Gastroesophageal sphincter (tissue), 4 donors: ENCODE results near the gene PLCH1. TPM values are rescaled to one million over a fixed set of nuclear protein-coding genes. Genes with fewer than 3 reads are reported as not detected.

Experiments used
- ATAC-seq: fragments of 150-250 bp; one replicate; pipeline ENCODE4 v1.9.1; 2016; ENCODE audit warnings: mild to moderate bottlenecking, moderate library complexity
- H3K27ac ChIP-seq, 4 donors: fragments of 200-600 bp; sonication (generic) in 3 of 4; 1 replicate in 3 of 4; 2 replicates in 1 of 4; pipeline ENCODE4 v1.5.1; 2016 to 2019
- H3K27me3 ChIP-seq: fragments of 200-600 bp; sonication (generic); one replicate; pipeline ENCODE4 v1.5.1; 2019
- H3K36me3 ChIP-seq, 2 donors: fragments of 200-600 bp; sonication (generic); one replicate each; pipeline ENCODE4 v1.5.1; 2019; ENCODE audit warnings: control low read depth in 1 of 2
- H3K4me1 ChIP-seq, 3 donors: fragments of 200-600 bp; sonication (generic); 1 replicate in 2 of 3; 2 replicates in 1 of 3; pipeline ENCODE4 v1.5.1; 2016 to 2019; ENCODE audit warnings: control low read depth in 2 of 3
- H3K4me3 ChIP-seq, 2 donors: fragments of 200-600 bp; sonication (generic); one replicate each; pipeline ENCODE4 v1.5.1; 2019; ENCODE audit warnings: mild to moderate bottlenecking in 1 of 2, moderate library complexity in 1 of 2
- H3K9me3 ChIP-seq, 3 donors: fragments of 200-600 bp; sonication (generic); one replicate each; pipeline ENCODE4 v1.5.1; 2017 to 2019; ENCODE audit warnings: control low read depth in 2 of 3
- EP300 ChIP-seq: sonication (generic); formaldehyde crosslinking; IDR thresholded peaks from one replicate; pipeline ENCODE4 v1.6.1; 2017; ENCODE audit warnings: antibody characterized with exemption, mild to moderate bottlenecking
- POLR2A ChIP-seq, 2 donors: fragments of 450-650 bp; IDR thresholded peaks; one replicate each; pipeline ENCODE4 v1.6.1; 2017; ENCODE audit warnings: antibody characterized with exemption in 2 of 2, mild to moderate bottlenecking in 2 of 2, moderate library complexity in 1 of 2
- POLR2AphosphoS5 ChIP-seq: sonication (generic); formaldehyde crosslinking; IDR thresholded peaks from one replicate; pipeline ENCODE4 v1.6.1; 2017; ENCODE audit warnings: antibody characterized with exemption
- whole genome bisulfite sequencing, 2 donors: methylation state at CpG; one replicate each; pipeline ENCODE4 v1.1.5; 2018; ENCODE audit warnings: low coverage in 1 of 2; 5-methylcytosine and 5-hydroxymethylcytosine counted together
- total RNA-seq, 4 donors: library from RNA; depleted of rRNA; stranded (reverse); fragments of >200 nt; gene quantifications; one replicate each; pipeline ENCODE4 v1.1.0, GENCODE V29; 2016
- TF ChIP-seq, protein P1 (sequence below), 4 experiments: fragments of 200-600 bp in 2 of 4; fragments of 450-650 bp in 2 of 4; sonication (generic) in 1 of 4; IDR thresholded peaks; one replicate each; pipeline ENCODE4 v1.5.1; 2017 to 2019; ENCODE audit warnings: antibody characterized with exemption in 4 of 4, mild to moderate bottlenecking in 2 of 4, moderate library complexity in 2 of 4

Gene PLCH1
- total RNA-seq, 4 donors from 2014 or later, result 0.16 to 0.40 (median 0.35) TPM

DNA sequence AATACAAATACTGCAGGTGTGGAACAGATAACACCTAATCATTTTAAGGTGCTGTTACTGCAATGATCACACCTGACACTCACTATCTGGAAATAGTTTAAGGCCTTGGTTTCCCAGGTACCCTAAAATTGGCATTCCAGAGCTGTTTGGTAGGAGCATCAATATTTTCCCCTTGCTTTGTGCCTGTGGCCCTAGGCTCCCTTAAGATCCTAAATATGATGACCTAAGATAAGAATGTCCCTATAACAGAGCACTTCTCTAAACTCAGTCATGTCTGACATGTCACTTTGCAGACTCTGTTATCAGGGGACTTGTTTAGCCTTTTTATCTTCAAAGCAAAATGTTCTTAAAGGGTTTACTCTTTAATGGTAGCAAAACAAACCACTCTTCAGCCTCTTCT is 335.5 kb downstream of the PLCH1 start:
- no peak overlapping the region for H3K4me3 ChIP-seq
- no peak for ATAC-seq
- no peak overlapping the region for H3K27ac ChIP-seq
- TF ChIP-seq POLR2A (IDR thresholded peaks at IDR 0.05) (no peak), EP300 (no peak), POLR2AphosphoS5 (no peak)
- TF ChIP-seq, protein P1, sequence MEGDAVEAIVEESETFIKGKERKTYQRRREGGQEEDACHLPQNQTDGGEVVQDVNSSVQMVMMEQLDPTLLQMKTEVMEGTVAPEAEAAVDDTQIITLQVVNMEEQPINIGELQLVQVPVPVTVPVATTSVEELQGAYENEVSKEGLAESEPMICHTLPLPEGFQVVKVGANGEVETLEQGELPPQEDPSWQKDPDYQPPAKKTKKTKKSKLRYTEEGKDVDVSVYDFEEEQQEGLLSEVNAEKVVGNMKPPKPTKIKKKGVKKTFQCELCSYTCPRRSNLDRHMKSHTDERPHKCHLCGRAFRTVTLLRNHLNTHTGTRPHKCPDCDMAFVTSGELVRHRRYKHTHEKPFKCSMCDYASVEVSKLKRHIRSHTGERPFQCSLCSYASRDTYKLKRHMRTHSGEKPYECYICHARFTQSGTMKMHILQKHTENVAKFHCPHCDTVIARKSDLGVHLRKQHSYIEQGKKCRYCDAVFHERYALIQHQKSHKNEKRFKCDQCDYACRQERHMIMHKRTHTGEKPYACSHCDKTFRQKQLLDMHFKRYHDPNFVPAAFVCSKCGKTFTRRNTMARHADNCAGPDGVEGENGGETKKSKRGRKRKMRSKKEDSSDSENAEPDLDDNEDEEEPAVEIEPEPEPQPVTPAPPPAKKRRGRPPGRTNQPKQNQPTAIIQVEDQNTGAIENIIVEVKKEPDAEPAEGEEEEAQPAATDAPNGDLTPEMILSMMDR (IDR thresholded peaks at IDR 0.05), result no peak
- no peaks in the 10 kb centered on the region for H3K36me3 ChIP-seq
- H3K4me1 ChIP-seq, result no peaks in the 10 kb centered on the region
- H3K27me3 ChIP-seq, result no peaks in the 10 kb centered on the region
- H3K9me3 ChIP-seq, result no peaks in the 10 kb centered on the region

DNA sequence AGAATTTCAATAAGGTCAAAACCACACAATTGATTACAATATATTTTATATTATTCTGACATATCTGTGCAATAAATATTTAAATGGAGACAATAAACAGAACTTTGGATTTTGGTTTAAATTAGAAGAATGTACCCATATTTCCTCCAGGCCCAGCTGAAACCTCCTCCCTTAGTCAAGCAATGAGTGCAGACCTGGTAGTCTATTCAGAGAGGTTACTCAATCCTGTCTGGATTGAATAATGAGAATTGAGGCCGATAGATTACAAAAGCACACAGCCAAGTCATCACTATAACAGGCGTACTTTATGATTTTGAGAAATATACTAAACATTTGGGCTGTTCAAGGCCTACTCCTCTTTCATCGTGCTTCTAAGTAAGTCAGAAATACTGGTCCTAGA is 336.9 kb downstream of the PLCH1 start:
- Histone ChIP-seq H3K4me3 (no peak overlapping the region), H3K36me3 (no peaks in the 10 kb centered on the region), H3K9me3 (no peaks in the 10 kb centered on the region), H3K4me1 (no peaks in the 10 kb centered on the region), H3K27me3 (no peaks in the 10 kb centered on the region), H3K27ac (no peak overlapping the region)
- ATAC-seq, result no peak
- WGBS, 2 donors, result 79 to 81% methylated on average over 3 of the region's 3 CpGs
- TF ChIP-seq EP300 (no peak), POLR2A (IDR thresholded peaks at IDR 0.05) (no peak), POLR2AphosphoS5 (no peak)
- TF ChIP-seq, protein P1 (IDR thresholded peaks at IDR 0.05), result no peak

DNA sequence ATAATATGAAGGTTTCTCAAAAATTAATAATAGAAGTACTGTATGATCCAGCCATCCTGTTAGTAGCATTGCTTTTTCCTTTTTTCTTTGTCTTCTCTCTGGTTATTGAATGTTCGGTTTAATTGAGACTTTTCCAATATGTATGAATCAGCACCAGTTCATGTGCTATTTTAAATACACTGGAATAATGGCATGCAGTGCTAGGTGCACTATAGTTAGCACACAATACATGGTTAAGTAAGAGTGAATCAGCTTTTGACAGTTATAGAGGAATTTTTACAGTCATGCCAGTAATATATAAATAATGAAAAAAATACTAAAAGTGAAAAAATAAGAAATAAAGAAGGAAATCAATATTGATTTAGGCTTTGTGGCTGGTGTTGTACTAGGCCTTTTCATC is 337.5 kb downstream of the PLCH1 start:
- Histone ChIP-seq H3K27ac (no peak overlapping the region), H3K4me1 (no peaks in the 10 kb centered on the region), H3K36me3 (no peaks in the 10 kb centered on the region), H3K27me3 (no peaks in the 10 kb centered on the region), H3K9me3 (no peaks in the 10 kb centered on the region), H3K4me3 (no peak overlapping the region)
- no peak for ATAC-seq
- TF ChIP-seq POLR2A (IDR thresholded peaks at IDR 0.05), result no peak
- no peak for TF ChIP-seq EP300
- TF ChIP-seq POLR2AphosphoS5, result no peak
- TF ChIP-seq, protein P1 (IDR thresholded peaks at IDR 0.05), result no peak
- 95 to 100% methylated on average over 1 of the region's 1 CpG for WGBS, 2 donors

DNA sequence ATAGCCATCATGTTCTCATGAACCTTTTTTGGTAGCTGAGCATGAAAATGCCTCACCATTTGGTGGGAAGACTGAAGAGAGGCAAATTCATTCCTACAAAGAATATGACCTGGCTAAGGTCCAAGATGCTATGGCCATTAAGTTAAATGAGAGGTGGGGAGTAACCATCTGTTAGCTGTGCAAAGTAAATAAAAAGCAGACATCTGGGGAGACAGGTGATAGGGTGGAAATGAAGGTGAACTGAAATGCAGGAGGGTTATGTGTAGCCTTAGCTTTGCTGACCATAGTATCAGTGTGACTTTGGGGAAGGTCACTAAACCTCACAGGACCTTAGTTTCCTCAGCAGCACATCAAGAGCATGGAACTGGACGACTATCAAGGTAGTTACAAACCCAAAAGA is 340.4 kb downstream of the PLCH1 start:
- TF ChIP-seq EP300 (no peak), POLR2AphosphoS5 (no peak), POLR2A (IDR thresholded peaks at IDR 0.05) (no peak)
- TF ChIP-seq, protein P1 (IDR thresholded peaks at IDR 0.05), result no peak

DNA sequence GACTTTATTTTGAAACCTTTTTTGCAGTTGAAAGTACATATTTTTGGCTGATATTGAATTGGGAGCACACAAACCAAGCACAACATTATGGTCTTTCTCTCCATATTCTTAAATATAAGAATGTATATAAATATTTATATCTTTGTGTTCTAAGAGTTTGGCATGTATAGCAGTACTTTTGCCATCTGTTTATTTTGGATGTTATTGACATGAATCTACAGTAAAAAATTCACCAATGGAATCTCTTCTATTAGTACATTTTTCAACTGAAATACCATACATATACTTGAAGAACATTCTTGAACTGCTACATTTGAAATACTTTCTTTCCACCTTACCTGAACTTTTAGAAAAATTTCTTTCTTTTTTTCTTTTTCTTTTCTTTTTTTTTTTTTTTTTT is 342.2 kb downstream of the PLCH1 start:
- TF ChIP-seq POLR2A (IDR thresholded peaks at IDR 0.05) (no peak), EP300 (no peak), POLR2AphosphoS5 (no peak)
- TF ChIP-seq, protein P1 (IDR thresholded peaks at IDR 0.05), result no peak

More for the DNA sequence above, 340.4 kb downstream of the PLCH1 start:
- no peaks in the 10 kb centered on the region for H3K27me3 ChIP-seq
- H3K9me3 ChIP-seq, result no peaks in the 10 kb centered on the region
- H3K36me3 ChIP-seq, result no peaks in the 10 kb centered on the region
- 33 to 43% methylated on average over 1 of the region's 1 CpG for WGBS, 2 donors
- H3K27ac ChIP-seq, result no peak overlapping the region
- H3K4me1 ChIP-seq, result no peaks in the 10 kb centered on the region
- ATAC-seq, result no peak
- H3K4me3 ChIP-seq, result no peak overlapping the region

More for the DNA sequence above, 342.2 kb downstream of the PLCH1 start:
- Histone ChIP-seq H3K4me3 (no peak overlapping the region), H3K27me3 (no peaks in the 10 kb centered on the region), H3K36me3 (no peaks in the 10 kb centered on the region), H3K4me1 (no peaks in the 10 kb centered on the region), H3K27ac (no peak overlapping the region), H3K9me3 (no peaks in the 10 kb centered on the region)
- ATAC-seq, result no peak
